Large intestine (tissue), 3 donors: Measurements from ENCODE around the gene CLEC16A. TPM values are rescaled to one million over a fixed set of nuclear protein-coding genes. Genes with fewer than 3 reads are reported as not detected.

Source experiments
- DNase-seq, 2 donors: peaks; one replicate each; pipeline versions ENCODE4 v3.0.0 to v3.0.0-alpha.2; 2013
- H3K27ac ChIP-seq: one replicate; pipeline ENCODE4 v1.5.1; 2013; ENCODE audit warnings: low read length
- H3K27me3 ChIP-seq: 2 replicates; pipeline ENCODE4 v1.6.1; 2013; ENCODE audit warnings: low read length; ENCODE audit not compliant: control insufficient read depth, insufficient read depth
- H3K36me3 ChIP-seq: 2 replicates; pipeline ENCODE4 v1.6.1; 2013; ENCODE audit warnings: low read length; ENCODE audit not compliant: control insufficient read depth, insufficient read depth
- H3K4me1 ChIP-seq: one replicate; pipeline ENCODE4 v1.6.1; 2013; ENCODE audit warnings: low read length; ENCODE audit not compliant: control insufficient read depth, insufficient read depth
- H3K4me3 ChIP-seq: one replicate; pipeline ENCODE4 v1.5.1; 2013; ENCODE audit warnings: low read length
- H3K9me3 ChIP-seq: one replicate; pipeline ENCODE4 v1.6.1; 2013; ENCODE audit warnings: mild to moderate bottlenecking, low read depth, low read length, moderate library complexity; ENCODE audit not compliant: control insufficient read depth
- WGBS: methylation state at CpG from one replicate; pipeline ENCODE4 v1.1.5; 2013; ENCODE audit warnings: low lambda C conversion rate; ENCODE audit not compliant: insufficient coverage; 5-methylcytosine and 5-hydroxymethylcytosine counted together
- polyA plus RNA-seq: library from polyadenylated mRNA; unstranded; fragments of 120-200 nt; gene quantifications from one replicate; pipeline ENCODE4 v1.2.1, GENCODE V29; 2013

CLEC16A gene
- polyA plus RNA-seq, 1 donor = 13.2 TPM

DNA sequence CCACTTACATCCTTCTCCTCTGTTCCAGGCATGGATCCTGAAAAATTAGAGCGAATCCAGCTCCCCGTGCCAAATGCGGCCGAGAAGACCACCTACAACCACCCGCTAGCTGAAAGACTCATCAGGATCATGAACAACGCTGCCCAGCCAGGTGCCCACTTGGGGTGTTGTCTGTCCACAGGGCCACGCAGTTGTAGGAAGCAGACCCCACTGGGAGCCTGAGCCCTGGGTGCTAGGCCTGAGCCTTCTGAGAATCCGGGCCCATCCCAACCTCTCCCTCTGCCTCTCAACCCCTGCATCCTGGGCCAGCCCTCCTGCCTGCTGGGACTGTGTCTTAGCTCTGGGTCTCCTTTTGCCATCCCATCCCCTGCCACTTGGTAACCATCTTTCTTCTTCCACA, 95.4 kb downstream of the CLEC16A start:
- peaks cover 45% of the 10 kb centered on the region for H3K36me3 ChIP-seq
- DNase-seq = no peak
- H3K27me3 ChIP-seq = no peaks in the 10 kb centered on the region
- no peaks in the 10 kb centered on the region for H3K9me3 ChIP-seq
- no peak overlapping the region for H3K27ac ChIP-seq
- H3K4me3 ChIP-seq = no peak overlapping the region
- H3K4me1 ChIP-seq = no peaks in the 10 kb centered on the region
- no CpG with 5 or more reads among the region's 8 CpGs for WGBS

DNA sequence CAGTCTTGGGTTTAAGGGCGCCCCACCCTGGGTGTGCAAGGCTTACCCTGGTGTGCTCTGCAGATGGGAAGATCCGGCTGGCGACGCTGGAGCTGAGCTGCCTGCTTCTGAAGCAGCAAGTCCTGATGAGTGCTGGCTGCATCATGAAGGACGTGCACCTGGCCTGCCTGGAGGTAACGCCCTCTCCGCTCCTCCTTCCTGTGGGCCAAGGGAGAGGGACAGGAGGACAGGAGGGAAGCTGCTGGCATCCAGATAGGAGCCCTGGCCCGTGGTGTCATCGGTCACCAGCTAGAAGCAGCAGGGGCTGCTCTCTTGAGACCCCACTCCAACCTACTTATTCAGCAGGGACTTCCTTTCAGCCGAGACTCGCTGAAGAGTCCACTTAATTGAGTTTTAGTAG, 97.8 kb downstream of the CLEC16A start:
- WGBS = 100% methylated on average over 2 of the region's 11 CpGs
- Histone ChIP-seq H3K27ac (no peak overlapping the region), H3K9me3 (no peaks in the 10 kb centered on the region), H3K4me1 (no peaks in the 10 kb centered on the region), H3K4me3 (no peak overlapping the region), H3K36me3 (peaks cover 34% of the 10 kb centered on the region), H3K27me3 (no peaks in the 10 kb centered on the region)
- DNase-seq = no peak

- Histone ChIP-seq H3K4me1 (no peaks in the 10 kb centered on the region), H3K27ac (no peak overlapping the region), H3K36me3 (peaks cover 31% of the 10 kb centered on the region), H3K9me3 (no peaks in the 10 kb centered on the region), H3K27me3 (no peaks in the 10 kb centered on the region), H3K4me3 (no peak overlapping the region)
- WGBS = no CpG with 5 or more reads among the region's 5 CpGs
- DNase-seq = no peak
These were observed 101.1 kb downstream of the CLEC16A start for GRCh38 chr16:11045441-11045840.

DNA sequence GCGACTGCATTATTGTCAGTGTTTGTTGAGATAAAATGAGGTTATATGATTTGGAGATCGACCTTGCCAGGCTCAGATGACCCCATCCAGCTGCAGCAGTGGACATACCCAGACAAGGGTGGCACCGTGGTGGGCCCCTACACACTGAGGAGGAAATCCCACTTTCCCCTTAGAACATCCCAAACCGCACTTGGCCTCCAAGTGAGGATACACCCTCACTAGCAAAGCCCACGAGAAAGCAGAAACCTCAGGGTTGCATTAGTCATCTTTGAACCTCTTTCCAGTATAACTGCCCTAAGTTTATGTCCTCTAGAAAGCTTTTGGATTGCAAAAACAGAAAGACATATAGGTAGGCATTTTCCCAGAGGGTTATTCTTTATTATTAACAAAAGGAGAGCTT, 101.5 kb downstream of the CLEC16A start:
- H3K27ac ChIP-seq = no peak overlapping the region
- no peak overlapping the region for H3K4me3 ChIP-seq
- H3K27me3 ChIP-seq = no peaks in the 10 kb centered on the region
- H3K4me1 ChIP-seq = no peaks in the 10 kb centered on the region
- 40% methylated on average over 1 of the region's 5 CpGs for whole genome bisulfite sequencing
- peaks cover 30% of the 10 kb centered on the region for H3K36me3 ChIP-seq
- DNase-seq = no peak
- no peaks in the 10 kb centered on the region for H3K9me3 ChIP-seq

- Histone ChIP-seq H3K4me3 (no peak overlapping the region), H3K9me3 (no peaks in the 10 kb centered on the region), H3K27ac (no peak overlapping the region), H3K36me3 (peaks cover 30% of the 10 kb centered on the region), H3K27me3 (no peaks in the 10 kb centered on the region), H3K4me1 (no peaks in the 10 kb centered on the region)
- DNase-seq = no peak
- WGBS = no CpG with 5 or more reads among the region's 5 CpGs
These were observed 102.1 kb downstream of the CLEC16A start for GRCh38 chr16:11046382-11046931.

GRCh38 chr16:11047057-11047456, 102.7 kb downstream of the CLEC16A start:
- Histone ChIP-seq H3K9me3 (no peaks in the 10 kb centered on the region), H3K4me1 (no peaks in the 10 kb centered on the region), H3K27ac (no peak overlapping the region), H3K4me3 (no peak overlapping the region), H3K36me3 (peaks cover 32% of the 10 kb centered on the region), H3K27me3 (no peaks in the 10 kb centered on the region)
- no peak for DNase-seq
- WGBS = no CpG with 5 or more reads among the region's 4 CpGs

DNA sequence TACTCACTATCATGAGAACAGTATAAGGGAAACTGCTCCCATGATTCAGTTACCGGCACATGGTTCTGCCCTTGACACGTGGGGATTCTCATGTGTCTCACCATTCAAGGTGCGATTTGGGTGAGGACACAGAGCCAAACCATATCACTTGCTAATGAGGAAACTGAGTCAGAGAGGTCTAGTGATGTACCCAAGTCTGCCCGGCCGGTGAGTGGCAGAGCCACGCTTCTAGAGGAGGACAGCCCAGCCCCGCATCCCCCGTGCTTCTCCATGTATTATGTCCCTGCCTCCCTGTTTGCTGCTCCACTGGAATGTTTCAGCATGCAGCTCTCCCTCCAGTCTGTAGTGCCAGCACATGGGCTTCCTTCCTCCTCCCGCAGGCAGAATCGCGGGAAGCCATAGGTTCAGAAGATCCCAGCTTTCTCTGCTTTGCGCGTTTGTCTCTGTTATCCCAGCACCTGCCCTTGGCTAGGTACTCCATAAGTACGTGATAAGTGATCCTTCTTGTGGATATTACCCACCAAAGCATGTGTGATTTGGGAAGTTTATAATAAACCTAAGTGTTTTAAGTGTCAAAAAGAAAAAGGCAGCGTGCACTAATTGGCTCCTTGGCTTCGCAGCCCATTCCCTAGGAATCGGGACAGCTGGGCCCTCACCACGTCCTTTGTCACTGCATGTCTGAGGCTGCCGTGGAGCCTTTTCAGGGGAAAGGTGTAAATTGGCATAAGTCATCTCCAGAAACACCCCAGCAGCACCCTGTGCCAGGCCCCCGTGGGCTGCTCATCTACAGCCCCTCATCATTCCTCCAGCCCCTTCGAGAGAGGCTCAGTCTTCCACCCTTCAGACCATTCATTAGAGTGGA, 103.8 kb downstream of the CLEC16A start:
- peaks cover 33% of the 10 kb centered on the region for H3K36me3 ChIP-seq
- H3K4me1 ChIP-seq = no peaks in the 10 kb centered on the region
- DNase-seq = no peak
- WGBS = no CpG with 5 or more reads among the region's 21 CpGs
- no peaks in the 10 kb centered on the region for H3K27me3 ChIP-seq
- no peak overlapping the region for H3K4me3 ChIP-seq
- H3K9me3 ChIP-seq = no peaks in the 10 kb centered on the region
- H3K27ac ChIP-seq = no peak overlapping the region

DNA sequence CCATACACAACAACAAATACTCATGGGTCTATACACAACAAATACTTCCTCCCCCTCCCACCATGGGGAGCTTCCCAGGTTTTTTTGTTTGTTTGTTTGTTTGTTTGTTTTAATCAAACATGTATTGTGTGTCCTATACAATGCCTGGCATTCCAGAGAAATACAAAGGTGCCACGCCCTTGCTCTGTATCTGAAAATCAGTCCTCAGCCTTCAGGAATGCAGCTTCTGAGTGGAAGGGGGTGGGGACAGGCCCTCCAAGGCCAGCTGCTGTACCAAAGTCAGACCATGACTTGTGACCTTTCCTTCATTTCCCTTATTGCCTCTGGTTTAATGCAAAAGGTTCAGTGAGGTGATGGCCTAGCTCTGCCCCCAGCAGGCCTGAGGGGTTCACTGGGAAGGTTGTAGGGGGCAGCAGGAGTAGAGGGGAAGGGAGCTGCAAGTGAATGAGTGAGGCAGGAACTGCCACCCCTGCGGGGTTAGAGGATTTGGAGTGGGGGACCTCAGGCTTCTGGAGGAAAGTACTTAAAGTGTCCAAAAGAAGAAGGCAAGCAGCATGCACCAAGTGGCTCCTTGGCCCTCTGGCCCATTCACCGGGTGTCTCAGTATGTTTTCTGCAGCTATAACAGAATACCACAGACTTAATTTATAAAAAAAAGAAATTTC, 105.2 kb downstream of the CLEC16A start:
- peaks cover 36% of the 10 kb centered on the region for H3K36me3 ChIP-seq
- no CpG with 5 or more reads among the region's 3 CpGs for WGBS
- DNase-seq = no peak

GRCh38 chr16:11050536-11050935, 106.2 kb downstream of the CLEC16A start:
- H3K4me1 ChIP-seq = no peaks in the 10 kb centered on the region
- H3K4me3 ChIP-seq = no peak overlapping the region
- peaks cover 36% of the 10 kb centered on the region for H3K36me3 ChIP-seq
- no peaks in the 10 kb centered on the region for H3K9me3 ChIP-seq
- H3K27me3 ChIP-seq = no peaks in the 10 kb centered on the region
- WGBS = no CpG with 5 or more reads among the region's 7 CpGs
- H3K27ac ChIP-seq = no peak overlapping the region
- DNase-seq = no peak

More for the DNA sequence above, 105.2 kb downstream of the CLEC16A start:
- no peak overlapping the region for H3K27ac ChIP-seq
- H3K9me3 ChIP-seq = no peaks in the 10 kb centered on the region
- no peak overlapping the region for H3K4me3 ChIP-seq
- no peaks in the 10 kb centered on the region for H3K27me3 ChIP-seq
- no peaks in the 10 kb centered on the region for H3K4me1 ChIP-seq

DNA sequence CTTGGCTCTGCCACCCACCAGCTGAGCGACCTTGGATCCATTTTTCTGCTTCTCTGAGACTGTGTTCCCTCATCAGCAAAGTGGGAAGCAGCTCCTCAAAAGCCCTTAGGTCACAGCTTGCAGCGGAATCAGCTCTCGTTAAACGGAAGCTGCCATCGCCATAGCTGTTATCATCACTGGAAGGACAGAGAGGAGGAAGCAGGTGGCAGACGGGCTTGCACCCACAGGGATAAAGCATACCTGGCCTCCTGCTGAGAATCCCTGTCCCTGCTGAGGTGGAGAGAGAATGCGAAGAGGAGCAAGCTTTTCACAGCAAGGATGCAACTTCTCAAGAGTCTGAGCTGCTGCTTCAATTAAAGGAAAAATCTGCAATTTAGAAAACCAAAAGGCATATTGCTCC, 106.6 kb downstream of the CLEC16A start:
- H3K4me3 ChIP-seq = no peak overlapping the region
- H3K4me1 ChIP-seq = no peaks in the 10 kb centered on the region
- H3K27me3 ChIP-seq = no peaks in the 10 kb centered on the region
- no CpG with 5 or more reads among the region's 7 CpGs for WGBS
- H3K36me3 ChIP-seq = peaks cover 35% of the 10 kb centered on the region
- no peaks in the 10 kb centered on the region for H3K9me3 ChIP-seq
- no peak overlapping the region for H3K27ac ChIP-seq
- DNase-seq = no peak
